HG03378 (cell line): ENCODE measurements around the gene LYL1.

Source experiments
- ATAC-seq: cut with Tn5 transposase; IDR thresholded peaks from one replicate; pipeline ENCODE4 v1.9.1; 2021; ENCODE audit warnings: mild to moderate bottlenecking, moderate library complexity; ENCODE audit not compliant: unreplicated experiment

LYL1 gene

GRCh38 chr19:13109361-13110098, 6.9 kb upstream of the LYL1 start:
- no peak for ATAC-seq

- ATAC-seq = no peak
Measured at GRCh38 chr19:13104848-13105711, 2.4 kb upstream of the LYL1 start.

- ATAC-seq = peak; percentile 20
Measured at GRCh38 chr19:13104360-13104847, 1.7 kb upstream of the LYL1 start.

GRCh38 chr19:13103581-13104359, 1.1 kb upstream of the LYL1 start:
- ATAC-seq = no peak

- ATAC-seq = no peak
Measured at GRCh38 chr19:13102416-13102665, 317 bp downstream of the LYL1 start.

GRCh38 chr19:13101590-13102415, 855 bp downstream of the LYL1 start:
- ATAC-seq = no peak

GRCh38 chr19:13100841-13101589, 1.6 kb downstream of the LYL1 start:
- no peak for ATAC-seq

GRCh38 chr19:13100031-13100588, 2.5 kb downstream of the LYL1 start:
- ATAC-seq = no peak

- ATAC-seq = no peak
Measured at GRCh38 chr19:13099073-13099999, 3.3 kb downstream of the LYL1 start.

GRCh38 chr19:13098277-13099072, 4.2 kb downstream of the LYL1 start:
- ATAC-seq = no peak

GRCh38 chr19:13097463-13098258, 5.0 kb downstream of the LYL1 start:
- ATAC-seq = no peak

GRCh38 chr19:13097033-13097462, 5.6 kb downstream of the LYL1 start:
- no peak for ATAC-seq

GRCh38 chr19:13095934-13096927, 6.4 kb downstream of the LYL1 start:
- no peak for ATAC-seq

- ATAC-seq = no peak
Measured at GRCh38 chr19:13095393-13095784, 7.3 kb downstream of the LYL1 start.

GRCh38 chr19:13094771-13095392, 7.8 kb downstream of the LYL1 start:
- ATAC-seq = no peak
